GM13976 (cell line): ENCODE measurements around the gene ENPP3.

Experiments
- DNase-seq: peaks from one replicate; pipeline ENCODE4 v3.0.0; 2012; ENCODE audit warnings: low spot score
- in situ Hi-C: fragments of 300-500 bp; cut with MboI; formaldehyde crosslinking; loops from one replicate; pipeline ENCODE4 v1.12.0; 2022; ENCODE audit warnings: low sequenced_read_pairs, mixed read lengths, inconsistent platforms; ENCODE audit not compliant: unreplicated experiment
- TF ChIP-seq, protein P1 (sequence below): IDR thresholded peaks from 2 replicates; pipeline ENCODE4 v1.5.1; 2012; ENCODE audit warnings: borderline replicate concordance, mild to moderate bottlenecking; ENCODE audit not compliant: insufficient read depth; ENCODE audit errors: extremely low read depth, missing control alignments, control extremely low read depth

Gene ENPP3

DNA sequence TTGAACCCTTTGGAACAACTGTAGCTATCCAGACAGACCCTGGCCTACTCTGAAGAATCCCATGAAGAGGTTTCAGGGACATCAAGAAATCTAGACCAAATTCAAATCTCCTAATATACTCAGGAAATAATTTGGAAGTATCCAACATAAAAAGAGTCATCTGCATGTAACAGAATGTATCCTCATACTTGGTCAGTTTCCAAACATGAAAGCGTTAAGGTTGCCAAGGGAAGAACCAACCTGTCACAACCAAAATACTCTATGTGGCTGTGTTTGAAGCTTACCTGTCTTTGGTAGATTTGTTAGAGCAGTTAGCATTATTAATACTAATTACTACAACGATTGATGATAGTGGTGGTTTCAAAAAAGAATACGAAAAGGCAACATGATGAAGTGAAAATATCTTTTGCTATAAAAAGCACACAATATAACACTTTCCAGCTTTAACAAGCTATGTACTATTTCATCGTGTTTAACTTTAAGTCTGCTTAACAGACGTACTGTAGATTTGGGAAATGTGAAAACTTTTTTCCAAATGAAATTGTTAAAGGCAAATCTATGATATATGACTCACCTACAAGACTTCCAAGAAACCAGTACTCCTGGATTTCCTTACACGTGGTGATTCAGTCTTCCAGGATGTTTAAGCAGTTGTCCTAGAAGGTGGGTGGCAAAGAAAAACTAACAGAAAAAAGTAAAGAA is 124.1 kb downstream of the ENPP3 start:
- in situ Hi-C loops, result no loop called here
- DNase-seq, result no peak
- TF ChIP-seq, protein P1, sequence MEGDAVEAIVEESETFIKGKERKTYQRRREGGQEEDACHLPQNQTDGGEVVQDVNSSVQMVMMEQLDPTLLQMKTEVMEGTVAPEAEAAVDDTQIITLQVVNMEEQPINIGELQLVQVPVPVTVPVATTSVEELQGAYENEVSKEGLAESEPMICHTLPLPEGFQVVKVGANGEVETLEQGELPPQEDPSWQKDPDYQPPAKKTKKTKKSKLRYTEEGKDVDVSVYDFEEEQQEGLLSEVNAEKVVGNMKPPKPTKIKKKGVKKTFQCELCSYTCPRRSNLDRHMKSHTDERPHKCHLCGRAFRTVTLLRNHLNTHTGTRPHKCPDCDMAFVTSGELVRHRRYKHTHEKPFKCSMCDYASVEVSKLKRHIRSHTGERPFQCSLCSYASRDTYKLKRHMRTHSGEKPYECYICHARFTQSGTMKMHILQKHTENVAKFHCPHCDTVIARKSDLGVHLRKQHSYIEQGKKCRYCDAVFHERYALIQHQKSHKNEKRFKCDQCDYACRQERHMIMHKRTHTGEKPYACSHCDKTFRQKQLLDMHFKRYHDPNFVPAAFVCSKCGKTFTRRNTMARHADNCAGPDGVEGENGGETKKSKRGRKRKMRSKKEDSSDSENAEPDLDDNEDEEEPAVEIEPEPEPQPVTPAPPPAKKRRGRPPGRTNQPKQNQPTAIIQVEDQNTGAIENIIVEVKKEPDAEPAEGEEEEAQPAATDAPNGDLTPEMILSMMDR, result no peak

DNA sequence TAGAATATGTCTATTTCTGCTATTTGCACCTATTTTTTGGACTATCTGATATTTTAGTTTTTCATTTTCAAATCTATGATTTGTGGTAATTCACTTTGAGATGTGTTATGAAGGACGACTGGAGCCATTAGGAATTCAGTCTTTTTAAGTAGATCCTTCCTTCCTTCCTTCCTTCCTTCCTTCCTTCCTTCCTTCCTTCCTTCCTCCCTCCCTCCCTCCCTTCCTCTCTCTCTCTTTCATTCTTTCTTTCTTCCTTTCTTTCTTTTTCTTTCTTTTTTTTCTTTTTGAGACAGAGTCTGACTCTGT is 124.6 kb downstream of the ENPP3 start:
- TF ChIP-seq, protein P1, result no peak
- DNase-seq, result no peak
- in situ Hi-C loops, result no loop called here

DNA sequence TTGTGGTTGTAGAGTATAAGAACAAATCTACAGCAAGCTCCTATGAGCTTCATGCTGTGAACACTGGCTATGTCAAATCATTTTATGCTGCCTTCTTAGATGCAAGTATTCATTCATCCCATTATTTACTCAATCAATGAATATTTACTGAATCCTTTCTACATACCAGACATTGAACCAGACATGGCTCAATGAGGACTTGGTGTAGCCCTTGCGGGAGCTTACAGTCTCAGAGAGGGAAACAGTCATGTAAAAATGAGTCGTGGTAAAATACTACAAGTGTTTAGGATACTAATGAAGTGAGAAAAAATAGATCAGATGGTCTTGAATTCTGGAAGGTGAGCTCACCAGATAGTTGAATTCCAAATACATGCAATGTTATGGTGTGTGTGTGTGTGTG is 125.9 kb downstream of the ENPP3 start:
- DNase-seq, result no peak
- TF ChIP-seq, protein P1, result no peak
- in situ Hi-C loops, result no loop called here

DNA sequence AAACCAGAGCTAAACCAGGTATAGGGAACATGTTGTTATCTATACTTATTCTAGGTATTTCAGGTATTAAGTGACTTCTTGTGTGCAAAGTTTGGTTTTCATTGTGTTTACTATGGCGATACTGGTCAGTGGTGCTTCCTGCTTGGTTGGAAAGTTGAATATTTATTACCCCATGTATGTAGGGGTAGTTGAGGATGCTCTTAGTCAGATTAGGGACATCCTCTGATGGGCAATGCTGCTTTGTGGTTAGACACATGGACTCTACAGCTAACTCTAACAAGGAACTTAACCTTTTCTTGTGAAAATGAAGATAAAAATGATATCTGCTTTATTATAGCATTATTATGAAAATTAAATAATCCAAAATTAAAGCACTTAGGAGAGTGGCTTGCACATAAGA is 126.6 kb downstream of the ENPP3 start:
- DNase-seq, result no peak
- TF ChIP-seq, protein P1, result no peak
- in situ Hi-C loops, result no loop called here

DNA sequence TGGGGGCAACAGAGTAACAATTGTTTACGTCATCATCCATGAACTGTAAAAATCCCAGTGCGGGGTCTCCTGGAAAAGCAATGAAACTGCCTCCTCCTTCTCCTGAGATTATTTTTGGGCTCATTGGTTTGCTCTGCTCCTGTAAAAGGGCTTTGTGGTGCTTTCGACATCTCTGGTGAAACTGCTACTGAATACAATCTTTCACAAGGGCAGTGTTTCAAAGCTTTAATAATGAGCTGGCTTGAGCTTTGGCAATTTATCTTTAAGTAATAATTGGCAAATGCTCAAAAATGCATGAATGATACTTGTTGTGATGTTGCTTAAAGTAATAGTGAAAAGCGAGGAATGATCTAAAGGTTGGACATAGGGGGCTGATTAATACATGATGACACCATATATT is 127.2 kb downstream of the ENPP3 start:
- in situ Hi-C loops, result no loop called here
- DNase-seq, result no peak
- TF ChIP-seq, protein P1, result no peak

DNA sequence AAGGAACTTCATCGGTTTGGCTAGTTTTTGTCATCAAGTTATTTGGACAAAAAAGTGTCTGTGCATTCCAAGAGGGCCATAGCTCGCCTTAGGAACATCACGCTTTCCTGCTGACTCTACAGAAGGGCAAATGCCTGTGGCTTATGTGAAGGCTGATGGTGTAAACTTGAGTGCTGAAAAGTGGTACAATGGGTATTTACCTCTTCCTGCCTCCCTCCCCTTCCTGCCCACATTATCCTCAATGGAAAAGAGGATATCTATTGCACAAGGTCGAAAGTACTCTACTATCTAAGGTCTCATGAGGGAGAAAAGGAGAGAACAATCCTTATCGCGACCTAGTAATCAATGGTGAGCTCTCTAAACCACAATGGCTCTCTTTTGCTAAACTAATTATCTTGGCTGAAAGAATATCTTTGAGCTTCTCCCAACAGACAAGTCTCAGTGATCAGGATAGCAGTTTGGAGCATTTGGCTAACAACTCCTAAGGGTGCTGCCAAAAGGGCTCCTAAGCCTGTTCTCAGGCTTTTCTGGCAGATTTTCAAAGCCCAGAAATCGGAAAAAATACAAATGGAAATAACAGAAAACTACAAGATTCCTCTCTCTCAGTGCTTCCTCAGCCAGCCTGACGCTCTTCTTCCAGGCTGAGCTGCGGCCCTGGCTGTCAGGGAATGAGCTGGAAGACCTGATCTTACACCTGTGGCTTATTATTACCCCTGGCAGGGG is 128.1 kb downstream of the ENPP3 start:
- TF ChIP-seq, protein P1, result no peak
- in situ Hi-C loops, result no loop called here
- DNase-seq, result no peak
